HUES6 (cell line): Measurements from ENCODE around the gene HS6ST1.

Source experiments
- H3K27ac ChIP-seq: 2 replicates; pipeline ENCODE4 v1.7.0; 2013; ENCODE audit warnings: low read depth, mild to moderate bottlenecking, low read length, inconsistent platforms
- H3K27me3 ChIP-seq: 2 replicates; pipeline ENCODE4 v1.6.1; 2013; ENCODE audit warnings: low read length; ENCODE audit not compliant: control insufficient read depth, insufficient read depth
- H3K36me3 ChIP-seq: 2 replicates; pipeline ENCODE4 v1.6.1; 2013; ENCODE audit warnings: low read length; ENCODE audit not compliant: control insufficient read depth, insufficient read depth
- H3K4me1 ChIP-seq: 2 replicates; pipeline ENCODE4 v1.6.1; 2013; ENCODE audit warnings: low read length; ENCODE audit not compliant: control insufficient read depth, insufficient read depth
- H3K4me3 ChIP-seq: 2 replicates; pipeline ENCODE4 v1.5.1; 2013; ENCODE audit warnings: low read depth, low read length
- H3K9ac ChIP-seq: one replicate; pipeline ENCODE4 v1.6.1; 2013; ENCODE audit warnings: mild to moderate bottlenecking, low read length
- H3K9me3 ChIP-seq: 2 replicates; pipeline ENCODE4 v1.6.1; 2013; ENCODE audit warnings: low read depth, low read length; ENCODE audit not compliant: control insufficient read depth, insufficient read depth

HS6ST1 gene

GRCh38 chr2:128360711-128361110 lies 42.0 kb upstream of the HS6ST1 start:
- Histone ChIP-seq H3K9me3 (no peaks in the 10 kb centered on the region), H3K27me3 (no peaks in the 10 kb centered on the region), H3K4me1 (peaks cover 27% of the 10 kb centered on the region), H3K36me3 (no peaks in the 10 kb centered on the region), H3K9ac (no peak overlapping the region), H3K27ac (no peak overlapping the region), H3K4me3 (no peak overlapping the region)

- Histone ChIP-seq H3K27ac (no peak overlapping the region), H3K9ac (no peak overlapping the region), H3K27me3 (no peaks in the 10 kb centered on the region), H3K36me3 (no peaks in the 10 kb centered on the region), H3K4me3 (no peak overlapping the region), H3K4me1 (peaks cover 27% of the 10 kb centered on the region), H3K9me3 (no peaks in the 10 kb centered on the region)
Measured at GRCh38 chr2:128359841-128360240, 41.2 kb upstream of the HS6ST1 start.

GRCh38 chr2:128358941-128359731 lies 40.5 kb upstream of the HS6ST1 start:
- H3K9me3 ChIP-seq = no peaks in the 10 kb centered on the region
- H3K4me3 ChIP-seq = no peak overlapping the region
- H3K27ac ChIP-seq = no peak overlapping the region
- no peaks in the 10 kb centered on the region for H3K36me3 ChIP-seq
- no peaks in the 10 kb centered on the region for H3K27me3 ChIP-seq
- peaks cover 26% of the 10 kb centered on the region for H3K4me1 ChIP-seq
- H3K9ac ChIP-seq = no peak overlapping the region

GRCh38 chr2:128357506-128358370 lies 39.1 kb upstream of the HS6ST1 start:
- peaks cover 14% of the 10 kb centered on the region for H3K4me1 ChIP-seq
- no peak overlapping the region for H3K9ac ChIP-seq
- no peaks in the 10 kb centered on the region for H3K36me3 ChIP-seq
- no peaks in the 10 kb centered on the region for H3K27me3 ChIP-seq
- no peak overlapping the region for H3K4me3 ChIP-seq
- H3K9me3 ChIP-seq = peaks cover 6% of the 10 kb centered on the region
- H3K27ac ChIP-seq = no peak overlapping the region

DNA sequence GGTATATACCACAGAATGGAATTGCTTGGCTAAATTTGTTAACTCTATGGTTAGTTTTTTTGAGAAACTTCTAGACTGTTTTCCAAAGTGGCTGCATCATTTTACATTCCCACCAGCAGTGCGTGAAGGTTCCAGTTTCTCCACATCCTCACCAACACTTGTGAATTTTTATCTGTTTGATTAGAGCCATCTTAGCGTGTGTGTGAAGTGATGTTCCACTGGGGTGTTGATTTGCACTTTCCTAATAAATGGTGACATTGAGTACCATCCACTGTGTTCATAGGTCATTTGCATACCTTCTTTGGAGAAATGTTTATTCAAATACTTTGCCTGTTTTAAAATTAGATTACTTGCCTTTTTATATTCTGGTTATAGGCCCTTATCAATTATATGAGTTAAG lies 37.5 kb upstream of the HS6ST1 start:
- no peaks in the 10 kb centered on the region for H3K36me3 ChIP-seq
- H3K4me3 ChIP-seq = no peak overlapping the region
- H3K27ac ChIP-seq = no peak overlapping the region
- no peaks in the 10 kb centered on the region for H3K4me1 ChIP-seq
- H3K9ac ChIP-seq = no peak overlapping the region
- peaks cover 21% of the 10 kb centered on the region for H3K9me3 ChIP-seq
- no peaks in the 10 kb centered on the region for H3K27me3 ChIP-seq

DNA sequence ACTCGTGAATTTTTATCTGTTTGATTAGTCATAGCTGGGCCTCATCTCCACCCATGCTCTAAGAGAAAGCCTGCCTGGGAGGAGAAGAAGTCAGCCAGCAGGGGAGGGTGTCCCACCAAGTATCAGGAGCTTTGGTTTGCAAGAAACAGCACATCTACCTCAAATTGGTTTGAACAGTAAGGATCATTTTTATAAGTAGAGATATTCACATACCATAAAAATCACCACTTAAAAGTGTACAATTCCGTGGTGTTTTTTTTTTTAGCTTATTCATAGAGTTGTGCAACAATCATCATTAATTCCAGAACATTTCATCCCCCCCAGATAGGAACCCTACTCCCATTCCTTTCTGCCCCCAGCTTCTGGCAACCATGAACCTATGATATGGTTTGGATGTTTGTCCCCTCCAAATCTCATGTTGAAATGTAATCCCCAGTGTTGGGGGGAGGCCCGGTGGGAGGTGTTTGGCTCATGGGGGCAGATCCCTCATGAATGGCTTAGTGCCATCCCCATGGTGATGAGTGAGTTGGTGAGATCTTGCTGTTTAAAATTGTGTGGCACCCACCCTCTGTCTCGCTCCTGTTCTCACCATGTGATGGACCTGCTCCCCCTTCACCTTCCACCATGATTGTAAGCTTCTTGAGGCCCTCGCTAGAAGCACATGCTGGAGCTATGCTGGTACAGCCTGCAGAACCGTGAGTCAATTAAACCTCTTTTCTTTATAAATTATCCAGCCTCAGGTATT lies 36.2 kb upstream of the HS6ST1 start:
- Histone ChIP-seq H3K36me3 (no peaks in the 10 kb centered on the region), H3K4me1 (no peaks in the 10 kb centered on the region), H3K4me3 (no peak overlapping the region), H3K9ac (no peak overlapping the region), H3K9me3 (peaks cover 33% of the 10 kb centered on the region), H3K27ac (no peak overlapping the region), H3K27me3 (no peaks in the 10 kb centered on the region)

GRCh38 chr2:128354161-128354560 lies 35.5 kb upstream of the HS6ST1 start:
- no peaks in the 10 kb centered on the region for H3K4me1 ChIP-seq
- peaks cover 34% of the 10 kb centered on the region for H3K9me3 ChIP-seq
- H3K27ac ChIP-seq = no peak overlapping the region
- H3K36me3 ChIP-seq = no peaks in the 10 kb centered on the region
- no peak overlapping the region for H3K9ac ChIP-seq
- H3K27me3 ChIP-seq = no peaks in the 10 kb centered on the region
- no peak overlapping the region for H3K4me3 ChIP-seq

GRCh38 chr2:128350736-128351135 lies 32.1 kb upstream of the HS6ST1 start:
- Histone ChIP-seq H3K4me1 (peaks cover 10% of the 10 kb centered on the region), H3K27me3 (no peaks in the 10 kb centered on the region), H3K9me3 (peaks cover 34% of the 10 kb centered on the region), H3K9ac (no peak overlapping the region), H3K4me3 (no peak overlapping the region), H3K27ac (no peak overlapping the region), H3K36me3 (no peaks in the 10 kb centered on the region)

DNA sequence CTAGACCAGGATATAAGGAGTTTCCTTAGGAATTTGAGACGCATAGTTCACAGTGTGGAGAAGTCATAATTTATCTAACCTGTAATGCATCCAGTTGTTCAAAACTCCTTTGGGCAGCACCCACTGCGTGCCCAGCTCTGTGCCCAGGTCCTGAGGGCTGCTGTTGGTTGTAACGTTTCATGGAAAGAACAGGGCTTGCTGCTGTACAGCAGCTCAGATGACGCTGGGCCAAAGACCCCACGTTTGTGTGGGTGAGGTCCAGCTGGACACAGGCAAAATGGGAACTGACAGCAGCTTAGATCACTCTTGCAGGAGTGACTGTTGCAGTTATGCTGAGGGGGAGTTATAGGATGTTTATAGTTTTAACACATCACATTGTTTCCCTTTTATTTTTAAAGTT lies 30.0 kb upstream of the HS6ST1 start:
- Histone ChIP-seq H3K27me3 (no peaks in the 10 kb centered on the region), H3K27ac (no peak overlapping the region), H3K36me3 (no peaks in the 10 kb centered on the region), H3K9me3 (peaks cover 34% of the 10 kb centered on the region), H3K9ac (no peak overlapping the region), H3K4me3 (no peak overlapping the region), H3K4me1 (peaks cover 10% of the 10 kb centered on the region)

- no peak overlapping the region for H3K9ac ChIP-seq
- H3K9me3 ChIP-seq = peaks cover 36% of the 10 kb centered on the region
- peaks cover 10% of the 10 kb centered on the region for H3K4me1 ChIP-seq
- H3K36me3 ChIP-seq = no peaks in the 10 kb centered on the region
- no peak overlapping the region for H3K27ac ChIP-seq
- H3K4me3 ChIP-seq = no peak overlapping the region
- no peaks in the 10 kb centered on the region for H3K27me3 ChIP-seq
Measured at GRCh38 chr2:128347701-128348539, 29.3 kb upstream of the HS6ST1 start.
